ENCODE data around the gene CD22. TPM values are rescaled to one million over a fixed set of nuclear protein-coding genes. Genes with fewer than 3 reads are reported as not detected.

The CD22 gene
- total and polyA plus RNA-seq, 2 of the 8 experiments (the other 6 are each of a cell fraction or from before 2014, with no cell fraction given), result 0.06 to 0.60 TPM

GRCh38 chr19:35348911-35349611 is 20.1 kb downstream of the CD22 start:
- no peak for FAIRE-seq
- Histone ChIP-seq H3K4ac (replicated peaks; ENCODE audit: insufficient read length, low read depth, low read length) (no peak overlapping the region), H3K27ac (ENCODE audit: low read depth, low read length) (no peak overlapping the region), H4K91ac (replicated peaks; ENCODE audit: insufficient read length, low read length) (no peak overlapping the region), H3K4me1 (replicated peaks in 1 of 4; ENCODE audit: control insufficient read depth in 3 of 4, insufficient read depth in 4 of 4, low read length in 3 of 4) (peaks cover 0 to 2% (median 0%) of the 10 kb centered on the region in 4 experiments; a peak in 2 of 7 replicates), H3K14ac (ENCODE audit: insufficient read length) (no peak overlapping the region), H3K4me3 (ENCODE audit: extremely low read depth in 1 of 4, insufficient read depth in 2 of 4, low read depth in 3 of 4, low read length in 4 of 4) (no peak overlapping the region), H3K79me1 (ENCODE audit: low read depth, low read length) (no peaks in the 10 kb centered on the region), H3K56ac (replicated peaks; ENCODE audit: insufficient read length, low read depth, low read length) (no peak overlapping the region), H3K79me2 (ENCODE audit: control insufficient read depth in 1 of 2, insufficient read depth in 2 of 2, low read length in 2 of 2) (no peaks in the 10 kb centered on the region), H3K23ac (ENCODE audit: insufficient read length) (no peak overlapping the region), H2BK120ac (replicated peaks; ENCODE audit: low read depth, low read length) (no peak overlapping the region), H3K18ac (ENCODE audit: extremely low read depth, low read length) (no peak overlapping the region), H4K20me1 (replicated peaks in 1 of 2; ENCODE audit: control insufficient read depth in 1 of 2, insufficient read depth in 2 of 2, low read length in 2 of 2) (no peaks in the 10 kb centered on the region), H2AK5ac (ENCODE audit: low read depth, low read length) (no peak overlapping the region), H2BK5ac (ENCODE audit: low read depth, low read length) (no peak overlapping the region), H3K4me2 (ENCODE audit: insufficient read depth in 1 of 2, low read depth in 2 of 2, low read length in 2 of 2) (no peak overlapping the region), H2BK12ac (ENCODE audit: low read depth, low read length) (0 out of 2 replicates have a peak overlapping the region, but pooled peaks have one; percentile 7), H2BK20ac (ENCODE audit: low read length) (no peak overlapping the region), H3K9me3 (ENCODE audit: insufficient read depth in 2 of 2, low read depth in 1 of 2, low read length in 1 of 2) (no peaks in the 10 kb centered on the region), H2AFZ (ENCODE audit: low read length) (no peak overlapping the region), H3K9ac (replicated peaks in 1 of 4; ENCODE audit: extremely low read depth in 1 of 4, low read depth in 3 of 4, low read length in 3 of 4) (no peak overlapping the region), H4K8ac (ENCODE audit: extremely low read depth, insufficient read depth, low read length) (no peak overlapping the region), H4K5ac (ENCODE audit: insufficient read length, low read depth, low read length) (no peak overlapping the region), H3K27me3 (replicated peaks in 1 of 4; ENCODE audit: control insufficient read depth in 3 of 4, extremely low read depth in 1 of 4, insufficient read depth in 3 of 4, low read length in 3 of 4) (no peaks in the 10 kb centered on the region), H3K23me2 (ENCODE audit: low read depth, low read length) (no peaks in the 10 kb centered on the region; the same call in 1 of the 2 replicates), H3K36me3 (ENCODE audit: control insufficient read depth in 2 of 4, insufficient read depth in 4 of 4, low read length in 3 of 4) (no peaks in the 10 kb centered on the region), H2BK15ac (ENCODE audit: low read length) (no peak overlapping the region)
- DNase-seq (ENCODE audit: low read depth in 1 of 2, low spot score in 2 of 2), result peak in 1 of 2 experiments; percentile 44
- ChIA-PET POLR2A (ENCODE audit: partially characterized antibody) (no interaction called here), CTCF (ENCODE audit: partially characterized antibody) (interaction anchor here (0.8 to 1.9 kb wide), 5 partner anchors 9 to 293 kb away, joined by 3 to 5 read pairs (median 4); partner anchors contain the start of gene FFAR3)
- TF ChIP-seq GABPA (IDR thresholded peaks at IDR 0.05; ENCODE audit: borderline replicate concordance, insufficient read depth, low read length), result no peak
- peak; percentile 86 for TF ChIP-seq MAX (IDR thresholded peaks at IDR 0.05)
- peak; percentile 81 for TF ChIP-seq E2F6 (IDR thresholded peaks at IDR 0.05)
- TF ChIP-seq HDAC6 (IDR thresholded peaks at IDR 0.05; ENCODE audit: low read depth, low read length), result no peak
- no peak for TF ChIP-seq CTCF (IDR thresholded peaks at IDR 0.05; ENCODE audit: control extremely low read depth in 1 of 3, insufficient read depth in 1 of 3, low read depth in 1 of 3, low read length in 3 of 3)
- no peak for TF ChIP-seq ATF3 (IDR thresholded peaks at IDR 0.05; ENCODE audit: insufficient read depth, low read depth, low read length)
- 81% methylated on average over 18 of the region's 18 CpGs; no CpG with 5 or more reads in 1 of the 2 experiments for WGBS, 2 experiments (ENCODE audit: extremely low coverage in 1 of 2, insufficient coverage in 1 of 2, insufficient read length in 1 of 2, insufficient replicate concordance in 2 of 2, low coverage in 1 of 2, low lambda C conversion rate in 2 of 2, missing lambda C conversion rate in 1 of 2)

All from H1 (cell line).